GM19328 (cell line): ENCODE results near the gene TXNDC2.
"Not testable (repeated sequence)": the region's sequence is repeated elsewhere in the genome, so short reads cannot be mapped to it uniquely, and the experiment has no call there.

Experiments
- ATAC-seq: cut with Tn5 transposase; IDR thresholded peaks from one replicate; pipeline ENCODE4 v1.9.1; 2021; ENCODE audit warnings: mild to moderate bottlenecking, moderate library complexity; ENCODE audit not compliant: unreplicated experiment

TXNDC2 gene

GRCh38 chr18:9885170-9886004, at the start of gene TXNDC2:
TSS of gene TXNDC2 (plus strand) at chr18:9885973. CDS start at chr18:9886681, 708 bp downstream.
- ATAC-seq, result no peak

DNA sequence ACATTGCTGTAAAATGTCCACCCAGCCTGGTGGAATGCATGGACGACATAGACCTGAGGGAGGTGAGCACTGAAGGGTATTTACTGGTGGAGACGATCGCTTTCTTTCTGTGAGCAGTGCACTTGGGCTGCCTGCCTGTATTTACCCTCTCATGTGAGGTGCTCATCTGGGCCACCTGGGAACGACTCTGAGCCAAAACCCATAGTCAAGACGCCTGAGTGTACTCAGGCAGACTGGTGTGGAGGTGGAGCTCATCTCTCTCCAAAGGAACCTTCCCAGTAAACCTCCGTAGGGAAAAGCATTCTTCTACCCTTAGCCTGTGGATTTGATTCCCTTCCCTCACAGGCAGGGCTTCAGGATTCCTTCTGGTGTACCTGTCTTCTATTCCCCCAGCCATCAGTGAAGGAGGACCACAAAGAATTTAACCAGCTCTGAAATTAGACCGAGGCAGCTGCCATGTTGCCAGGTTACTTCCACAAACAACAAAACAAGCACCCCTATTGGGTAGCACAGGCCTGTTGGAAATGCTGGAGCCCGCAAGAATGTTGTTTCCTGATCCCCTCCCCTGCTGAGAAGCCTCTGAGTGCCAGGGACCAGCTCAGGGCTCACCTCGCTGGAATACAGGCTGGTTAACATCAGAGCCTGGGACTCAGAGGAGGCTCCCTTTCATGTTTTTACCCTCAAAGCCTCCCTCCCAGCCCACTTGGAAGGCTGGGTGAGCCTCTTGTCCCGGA, 47.5 kb upstream of the TXNDC2 start:
- ATAC-seq, result no peak

- no peak for ATAC-seq
Measured at GRCh38 chr18:9839211-9839610, 46.6 kb upstream of the TXNDC2 start.

- no peak for ATAC-seq
Measured at GRCh38 chr18:9839853-9840252, 45.9 kb upstream of the TXNDC2 start.

GRCh38 chr18:9841752-9842151, 44.0 kb upstream of the TXNDC2 start:
- no peak for ATAC-seq

DNA sequence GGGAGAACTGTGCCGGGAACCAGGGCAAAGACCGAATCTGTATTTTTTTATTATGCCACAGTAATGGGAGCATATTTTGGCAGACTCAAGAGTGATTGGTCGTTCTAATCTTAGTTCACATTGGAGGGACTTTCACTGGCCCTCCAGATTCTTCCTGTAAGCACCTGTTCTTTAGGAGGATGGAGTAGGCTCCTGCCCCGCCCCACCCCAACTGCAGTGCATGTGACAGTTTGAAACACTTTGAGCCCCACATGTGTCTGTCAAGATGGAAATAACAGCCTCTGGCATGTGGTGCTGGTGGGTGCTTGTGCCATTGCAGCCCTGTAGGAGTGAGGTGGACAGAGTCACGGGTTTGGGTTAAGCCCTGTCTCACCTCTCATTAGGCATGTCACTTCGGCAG, 43.3 kb upstream of the TXNDC2 start:
- no peak for ATAC-seq

- no peak for ATAC-seq
Measured at GRCh38 chr18:9845256-9845655, 40.5 kb upstream of the TXNDC2 start.

DNA sequence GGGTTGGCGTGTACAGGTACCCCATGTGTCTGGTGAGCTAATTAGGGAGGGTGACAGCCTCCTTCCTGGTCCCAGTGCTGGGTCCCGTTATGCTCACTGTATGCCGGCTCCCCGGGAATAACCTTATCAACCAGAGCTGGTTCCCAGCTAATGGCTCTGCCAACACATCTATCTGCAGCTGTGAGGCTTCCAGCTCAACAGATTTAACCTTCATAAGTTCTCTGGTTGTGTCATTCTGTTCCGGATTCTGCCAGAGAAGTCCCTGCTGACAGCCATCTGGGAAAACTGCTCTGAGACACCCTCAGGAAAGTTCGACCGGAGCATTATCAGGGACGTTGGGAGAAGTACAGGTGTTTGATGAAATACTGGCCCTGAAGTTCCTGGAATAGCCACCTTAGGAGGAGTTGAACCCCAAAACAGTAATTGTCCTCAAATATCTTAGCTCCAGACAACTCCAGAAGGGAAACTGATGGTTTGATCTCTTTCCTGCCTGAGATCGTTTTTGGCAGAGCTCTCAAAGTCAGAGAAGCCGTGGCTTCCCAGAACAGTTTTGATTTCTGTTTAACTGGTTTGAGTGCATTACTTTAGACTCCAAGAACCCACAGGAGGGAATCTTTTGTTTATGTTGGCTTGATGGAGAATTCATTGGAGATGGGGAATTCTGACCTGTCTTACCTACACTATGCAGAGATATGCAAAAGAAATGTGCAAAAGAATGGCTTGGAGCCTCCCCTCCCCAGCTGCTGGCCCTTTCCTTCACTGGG, 39.4 kb upstream of the TXNDC2 start:
- ATAC-seq, result no peak

GRCh38 chr18:9848170-9848879, 37.4 kb upstream of the TXNDC2 start:
- no peak for ATAC-seq

DNA sequence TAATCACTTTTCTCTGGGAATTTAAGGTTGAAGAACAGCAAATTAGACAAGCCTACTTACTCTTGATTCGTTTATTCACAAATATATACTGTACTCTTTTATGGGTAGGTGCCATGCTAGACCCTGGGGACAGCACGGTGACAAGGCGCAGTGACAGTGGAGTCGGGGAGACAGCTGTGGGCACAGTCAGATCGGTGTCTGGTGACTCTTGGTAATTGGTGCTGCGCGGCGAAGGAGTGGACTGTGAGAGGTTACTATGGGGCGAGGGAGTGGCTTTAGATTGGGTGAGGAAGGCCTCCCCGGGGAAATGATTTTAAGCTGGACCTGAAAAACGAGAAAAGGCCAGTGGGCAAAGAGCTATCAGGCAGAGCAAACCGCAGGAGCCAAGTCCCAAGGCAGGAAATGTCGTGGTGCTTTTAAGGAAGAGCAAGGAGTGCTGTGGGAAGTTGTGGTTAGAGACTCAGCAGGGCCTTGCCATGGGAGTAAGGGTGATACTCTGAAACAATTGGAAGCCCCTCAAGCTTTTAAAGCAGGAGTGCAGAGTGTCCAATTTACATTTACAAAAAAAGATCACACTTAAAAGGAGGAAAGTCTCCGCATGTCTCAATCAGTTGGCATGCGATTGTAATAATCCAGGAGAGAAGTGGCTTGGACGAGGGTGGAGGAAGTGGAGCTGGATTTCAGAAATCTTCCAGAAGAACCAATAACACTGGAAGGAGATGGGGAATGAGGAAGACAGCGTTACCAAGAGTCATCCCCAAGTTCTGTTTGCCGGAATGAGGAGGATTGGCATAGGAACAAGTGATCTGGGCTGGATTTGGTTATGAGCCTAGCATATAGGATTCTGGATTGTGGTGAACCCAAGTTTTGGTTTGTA, 36.1 kb upstream of the TXNDC2 start:
- ATAC-seq, result no peak

GRCh38 chr18:9850309-9850708, 35.5 kb upstream of the TXNDC2 start:
- ATAC-seq, result no peak

GRCh38 chr18:9851511-9851910, 34.3 kb upstream of the TXNDC2 start:
- ATAC-seq, result no peak

- ATAC-seq, result no peak
Measured at GRCh38 chr18:9852266-9853081, 33.3 kb upstream of the TXNDC2 start.

DNA sequence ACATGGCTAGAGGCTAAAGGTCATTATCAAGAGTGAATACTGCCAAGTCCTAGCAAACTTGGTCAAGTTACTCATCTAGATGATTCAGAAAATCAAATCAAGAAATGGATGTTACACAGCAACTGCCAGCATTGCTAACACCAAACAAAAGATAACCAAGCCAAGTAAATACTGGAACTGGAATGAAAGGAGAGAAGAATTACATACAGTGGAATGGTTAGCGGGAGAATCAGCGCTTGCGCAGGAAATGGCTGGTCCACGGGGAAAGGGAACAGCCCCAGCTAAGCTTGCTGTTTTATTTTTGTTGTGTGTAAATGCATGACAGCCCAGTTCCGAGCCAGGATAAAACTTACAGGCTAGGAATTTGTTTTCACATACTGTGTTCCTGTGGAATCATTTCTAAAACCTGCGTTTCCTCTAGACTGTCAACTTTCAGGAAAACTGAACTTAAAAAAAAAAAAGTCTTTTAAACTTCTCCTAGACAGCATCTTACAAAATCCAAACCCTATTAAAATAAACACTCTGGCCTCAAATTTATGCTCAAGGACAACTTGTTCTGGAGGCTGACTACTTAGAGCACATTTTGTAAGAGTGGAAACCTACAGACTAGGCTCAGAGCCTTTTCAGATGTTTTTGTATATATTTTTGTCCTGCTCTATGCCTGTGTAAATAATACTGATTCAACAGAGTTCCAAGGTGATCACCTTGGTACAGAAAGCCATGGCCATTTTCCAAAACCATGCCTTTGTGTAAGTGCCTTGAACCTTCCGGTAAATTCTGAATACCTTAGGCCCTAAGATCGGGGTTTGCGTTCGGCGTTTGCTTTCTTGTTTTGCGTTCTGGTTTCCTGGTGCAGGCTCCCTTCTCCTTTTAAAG, 30.7 kb upstream of the TXNDC2 start:
- no peak for ATAC-seq

- no peak for ATAC-seq
Measured at GRCh38 chr18:9855681-9856080, 30.1 kb upstream of the TXNDC2 start.

DNA sequence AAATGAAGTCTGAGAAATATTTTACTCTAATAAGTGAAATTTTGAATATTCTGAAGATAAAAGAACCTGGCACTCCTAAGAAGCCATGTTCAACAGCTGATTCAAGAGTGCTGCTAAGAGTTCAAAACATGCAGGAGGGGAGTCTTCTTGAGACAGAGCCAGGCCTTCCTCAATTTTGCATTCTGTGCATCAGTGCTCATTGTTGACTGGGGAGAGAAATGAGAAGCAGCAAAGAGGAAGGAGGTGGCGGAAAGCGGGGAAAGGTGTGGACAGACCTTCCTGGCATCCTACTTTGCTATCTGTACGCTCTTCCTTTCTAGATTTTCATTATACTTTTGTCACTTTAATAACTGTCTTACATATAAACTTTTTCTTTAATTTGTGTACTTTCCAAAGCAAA, 29.7 kb upstream of the TXNDC2 start:
- no peak for ATAC-seq

GRCh38 chr18:9857479-9857998, 28.2 kb upstream of the TXNDC2 start:
- ATAC-seq, result not testable (repeated sequence)

DNA sequence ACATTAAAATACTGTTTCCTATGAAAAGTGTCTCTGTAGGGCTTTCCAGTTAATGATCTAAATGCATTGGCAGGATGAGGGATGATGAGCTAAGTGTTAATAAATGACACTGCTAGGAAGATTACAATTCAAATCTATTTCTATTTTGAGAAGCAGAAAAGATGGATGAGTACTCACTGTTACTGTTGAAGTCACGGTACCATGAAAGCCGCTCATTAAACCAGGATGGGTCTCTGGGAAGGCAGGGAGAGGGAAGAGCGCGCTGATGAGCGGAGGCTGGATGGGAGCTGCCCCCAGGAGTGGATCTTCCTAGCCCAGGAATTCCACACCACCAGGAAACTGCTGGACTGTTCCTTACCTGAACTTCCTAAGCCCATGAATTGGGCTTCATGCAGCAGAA, 27.1 kb upstream of the TXNDC2 start:
- no peak for ATAC-seq
